Neutrophil (primary cell): ENCODE data around the gene TBXAS1.

Experiments used
- H3K27ac ChIP-seq: fragments of 200-600 bp; sonication (generic); 2 replicates; pipeline ENCODE4 v1.5.1; 2016; ENCODE audit warnings: mild to moderate bottlenecking, moderate library complexity
- H3K27me3 ChIP-seq: fragments of 200-600 bp; sonication (generic); 2 replicates; pipeline ENCODE4 v1.6.0; 2016; ENCODE audit warnings: mild to moderate bottlenecking
- H3K36me3 ChIP-seq: fragments of 200-600 bp; sonication (generic); 2 replicates; pipeline ENCODE4 v1.5.1; 2017
- H3K4me1 ChIP-seq, 2 experiments: fragments of 200-600 bp in 1 of 2; sonication (generic) in 1 of 2; 1 replicate in 1 of 2; 2 replicates in 1 of 2; pipeline versions ENCODE4 v1.5.1 to v1.6.1; 2013 to 2016; ENCODE audit warnings: low read depth in 1 of 2, low read length in 1 of 2, mild to moderate bottlenecking in 1 of 2, moderate library complexity in 1 of 2; ENCODE audit not compliant: control insufficient read depth in 1 of 2, insufficient read depth in 1 of 2
- H3K4me3 ChIP-seq, 2 experiments: fragments of 200-600 bp in 1 of 2; sonication (generic) in 1 of 2; 1 replicate in 1 of 2; 2 replicates in 1 of 2; pipeline ENCODE4 v1.5.1; 2013 to 2016; ENCODE audit warnings: low read depth in 1 of 2, low read length in 1 of 2, mild to moderate bottlenecking in 1 of 2, moderate library complexity in 1 of 2
- H3K9me3 ChIP-seq: fragments of 200-600 bp; sonication (generic); 2 replicates; pipeline ENCODE4 v1.5.1; 2016
- TF ChIP-seq, protein P1 (sequence below): fragments of 200-600 bp; sonication (generic); IDR thresholded peaks from 2 replicates; pipeline ENCODE4 v1.5.1; 2016; ENCODE audit warnings: antibody characterized with exemption

Gene TBXAS1

DNA sequence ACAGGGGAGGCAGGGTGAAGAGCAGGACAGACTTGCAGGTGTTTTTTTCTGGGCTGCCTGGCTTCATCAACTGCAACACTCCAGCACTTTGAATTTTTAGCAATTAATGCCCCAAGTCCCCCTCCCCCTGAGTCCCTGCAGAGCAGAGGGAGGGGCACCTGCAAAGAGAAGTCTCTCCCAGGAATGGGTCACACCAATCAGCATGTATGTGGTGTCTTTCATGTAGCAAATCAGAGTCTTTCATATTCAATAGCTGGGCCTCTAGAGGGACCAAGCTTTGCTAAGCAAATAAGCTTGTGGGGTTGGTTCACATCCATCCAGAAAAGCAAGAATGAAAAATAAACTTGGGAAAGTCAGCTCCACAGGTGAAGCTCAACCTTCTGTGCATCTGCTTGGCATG is 143.0 kb downstream of the TBXAS1 start:
- H3K27me3 ChIP-seq: no peaks in the 10 kb centered on the region
- no peak overlapping the region for H3K4me3 ChIP-seq
- H3K36me3 ChIP-seq: peaks cover 97% of the 10 kb centered on the region
- TF ChIP-seq, protein P1, sequence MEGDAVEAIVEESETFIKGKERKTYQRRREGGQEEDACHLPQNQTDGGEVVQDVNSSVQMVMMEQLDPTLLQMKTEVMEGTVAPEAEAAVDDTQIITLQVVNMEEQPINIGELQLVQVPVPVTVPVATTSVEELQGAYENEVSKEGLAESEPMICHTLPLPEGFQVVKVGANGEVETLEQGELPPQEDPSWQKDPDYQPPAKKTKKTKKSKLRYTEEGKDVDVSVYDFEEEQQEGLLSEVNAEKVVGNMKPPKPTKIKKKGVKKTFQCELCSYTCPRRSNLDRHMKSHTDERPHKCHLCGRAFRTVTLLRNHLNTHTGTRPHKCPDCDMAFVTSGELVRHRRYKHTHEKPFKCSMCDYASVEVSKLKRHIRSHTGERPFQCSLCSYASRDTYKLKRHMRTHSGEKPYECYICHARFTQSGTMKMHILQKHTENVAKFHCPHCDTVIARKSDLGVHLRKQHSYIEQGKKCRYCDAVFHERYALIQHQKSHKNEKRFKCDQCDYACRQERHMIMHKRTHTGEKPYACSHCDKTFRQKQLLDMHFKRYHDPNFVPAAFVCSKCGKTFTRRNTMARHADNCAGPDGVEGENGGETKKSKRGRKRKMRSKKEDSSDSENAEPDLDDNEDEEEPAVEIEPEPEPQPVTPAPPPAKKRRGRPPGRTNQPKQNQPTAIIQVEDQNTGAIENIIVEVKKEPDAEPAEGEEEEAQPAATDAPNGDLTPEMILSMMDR: no peak
- H3K27ac ChIP-seq: no peak overlapping the region
- H3K9me3 ChIP-seq: no peaks in the 10 kb centered on the region
- H3K4me1 ChIP-seq: no peaks in the 10 kb centered on the region

DNA sequence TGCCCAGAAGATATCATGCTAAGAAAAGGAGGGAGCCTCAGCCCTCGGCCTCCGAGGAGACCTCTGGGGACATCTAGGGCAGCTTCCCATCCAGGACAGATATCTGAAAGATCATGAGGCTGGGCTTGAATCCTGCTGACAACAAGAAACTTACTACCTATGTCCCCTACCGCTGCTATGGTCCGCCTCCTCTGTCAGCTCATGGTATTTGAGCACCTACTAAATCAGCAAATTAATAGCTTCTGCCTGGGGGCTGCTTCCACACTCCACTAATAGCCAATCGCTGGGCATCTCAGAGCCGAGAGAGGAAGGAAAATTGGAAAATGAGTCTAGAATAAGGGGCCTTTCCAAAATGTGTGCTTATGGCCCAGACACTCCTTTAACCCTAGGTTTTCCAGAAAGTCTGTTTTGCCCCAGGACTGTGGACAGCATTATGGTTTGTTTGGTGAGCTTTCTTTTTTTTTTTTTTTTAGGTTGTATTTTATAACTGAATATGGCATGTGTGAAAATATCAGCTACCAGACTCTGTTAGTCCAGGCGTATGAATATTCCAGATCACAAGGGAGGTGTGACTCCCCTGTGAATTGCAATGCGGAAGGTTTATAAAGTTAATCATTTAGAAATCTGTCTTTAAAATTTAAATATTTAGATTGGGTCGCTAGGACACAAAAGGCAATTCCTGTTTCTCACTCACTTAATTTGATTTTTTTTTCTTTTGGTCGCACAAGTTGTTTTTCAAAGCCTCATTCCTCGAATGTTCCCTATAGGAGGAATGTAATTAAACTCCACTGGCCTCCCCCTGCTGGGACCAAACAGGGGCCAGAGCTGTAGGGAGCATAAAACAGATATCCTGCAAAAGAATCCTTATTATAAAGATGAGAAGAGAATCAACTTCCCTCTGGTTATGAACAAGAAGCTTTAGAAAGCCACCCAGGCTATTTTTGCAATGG is 144.3 kb downstream of the TBXAS1 start:
- H3K4me3 ChIP-seq: no peak overlapping the region
- no peak overlapping the region for H3K27ac ChIP-seq
- H3K36me3 ChIP-seq: peaks cover 92% of the 10 kb centered on the region
- H3K9me3 ChIP-seq: no peaks in the 10 kb centered on the region
- no peaks in the 10 kb centered on the region for H3K4me1 ChIP-seq
- TF ChIP-seq, protein P1: no peak
- H3K27me3 ChIP-seq: no peaks in the 10 kb centered on the region

DNA sequence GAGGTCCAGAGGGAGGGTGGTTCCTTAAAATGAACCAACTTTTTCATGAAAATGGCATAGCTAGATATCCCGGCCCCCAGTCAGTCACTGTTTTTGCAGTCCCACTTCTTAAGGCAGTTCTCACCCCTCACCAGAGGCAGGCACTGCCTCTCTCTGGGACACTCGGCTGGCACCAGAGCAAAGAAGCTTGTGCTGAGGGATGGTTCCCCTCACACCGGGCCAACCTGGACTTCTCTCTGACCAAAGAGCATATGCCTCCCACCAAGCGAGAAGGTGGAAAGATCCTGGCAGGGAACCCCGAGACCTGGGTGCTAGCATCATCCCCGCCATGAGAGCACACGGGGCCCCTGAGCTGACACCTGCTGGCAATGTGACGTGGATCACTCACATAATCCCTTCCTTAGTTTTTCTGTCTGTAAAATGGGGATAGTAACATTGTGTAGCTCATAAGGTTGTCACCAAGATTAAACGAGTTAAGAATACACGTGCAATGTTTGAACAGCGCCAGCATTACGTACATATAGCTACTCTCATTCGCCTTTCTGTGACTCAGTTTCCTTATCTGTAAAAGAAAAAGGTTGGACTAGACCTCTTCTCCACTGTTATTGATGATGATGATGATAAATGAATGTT is 145.2 kb downstream of the TBXAS1 start:
- Histone ChIP-seq H3K36me3 (peaks cover 84% of the 10 kb centered on the region), H3K4me1 (no peaks in the 10 kb centered on the region), H3K4me3 (no peak overlapping the region), H3K9me3 (no peaks in the 10 kb centered on the region), H3K27ac (no peak overlapping the region), H3K27me3 (no peaks in the 10 kb centered on the region)
- TF ChIP-seq, protein P1: no peak

DNA sequence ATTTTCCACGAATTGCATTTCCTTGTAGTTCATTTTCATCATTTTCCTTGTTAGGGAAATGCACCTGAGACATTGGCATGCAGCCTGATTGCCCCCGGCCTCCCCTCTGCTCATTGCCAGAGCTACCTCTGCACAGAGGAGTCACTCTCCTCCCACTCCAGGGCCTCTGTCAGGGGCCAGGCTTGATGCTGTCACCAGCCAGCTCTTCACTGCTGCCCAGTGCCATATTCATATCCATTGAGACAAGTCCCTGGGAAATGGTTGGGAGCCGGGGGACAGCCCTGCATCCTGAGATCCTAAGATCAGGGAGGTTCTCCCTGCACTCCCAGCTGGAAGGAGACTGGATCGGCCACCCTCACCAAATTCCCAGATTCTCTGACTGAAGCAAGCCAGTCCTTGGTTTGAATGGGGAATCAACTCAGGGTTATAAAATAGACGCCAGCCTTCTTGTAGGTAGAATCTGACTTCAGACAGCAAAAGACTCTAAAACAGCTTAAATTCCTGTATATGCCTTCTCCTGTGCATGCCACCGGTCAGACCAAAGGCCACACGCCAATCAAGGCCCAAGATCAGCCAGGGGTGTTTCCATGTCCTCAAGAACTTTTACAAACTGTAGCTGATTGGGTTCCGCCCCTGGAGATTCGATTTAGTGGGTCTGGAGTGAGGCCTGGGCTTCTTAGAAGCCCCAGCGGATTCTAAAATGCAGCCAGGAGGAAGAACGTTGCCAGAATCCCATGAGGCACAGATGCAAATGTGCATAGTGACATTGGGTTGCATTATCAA is 147.2 kb downstream of the TBXAS1 start:
- H3K4me3 ChIP-seq: no peak overlapping the region

More for the DNA sequence above, 147.2 kb downstream of the TBXAS1 start:
- H3K4me1 ChIP-seq: no peaks in the 10 kb centered on the region
- TF ChIP-seq, protein P1: no peak
- H3K36me3 ChIP-seq: peaks cover 73% of the 10 kb centered on the region
- H3K27me3 ChIP-seq: no peaks in the 10 kb centered on the region
- H3K27ac ChIP-seq: no peak overlapping the region
- no peaks in the 10 kb centered on the region for H3K9me3 ChIP-seq
